Measurements from ENCODE around the gene PPP2R3A.

PPP2R3A gene

DNA sequence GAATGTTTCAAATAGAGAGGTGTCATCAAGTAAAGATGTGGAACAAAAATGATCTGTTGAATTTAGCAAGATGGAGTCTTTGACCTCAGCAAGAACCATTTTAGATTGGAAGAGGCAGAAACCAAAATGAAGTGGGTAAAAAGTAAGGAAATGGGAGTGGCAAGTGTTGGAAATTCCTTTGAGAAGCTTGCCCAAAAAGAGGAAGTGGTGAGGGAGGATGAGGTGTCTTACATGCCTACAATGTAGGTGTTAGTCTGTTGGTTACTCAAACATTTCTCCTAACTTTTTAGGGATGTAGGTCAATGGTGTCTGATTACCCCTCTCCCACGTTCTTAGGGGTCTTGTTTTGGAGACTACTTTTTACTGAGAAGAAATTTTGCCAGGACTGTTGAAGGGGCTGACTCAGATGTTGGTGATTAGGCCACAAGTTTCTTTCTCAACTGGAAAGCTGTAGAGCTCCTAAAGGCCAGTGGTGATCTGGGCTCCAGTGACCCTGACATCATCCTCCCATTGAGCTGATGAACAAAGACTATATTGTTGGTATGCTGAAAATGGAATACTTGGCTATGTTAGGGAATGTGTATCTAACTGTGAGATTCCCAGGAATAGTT, 5.1 kb downstream of the PPP2R3A start:
- DNase-seq, result no peak

DNA sequence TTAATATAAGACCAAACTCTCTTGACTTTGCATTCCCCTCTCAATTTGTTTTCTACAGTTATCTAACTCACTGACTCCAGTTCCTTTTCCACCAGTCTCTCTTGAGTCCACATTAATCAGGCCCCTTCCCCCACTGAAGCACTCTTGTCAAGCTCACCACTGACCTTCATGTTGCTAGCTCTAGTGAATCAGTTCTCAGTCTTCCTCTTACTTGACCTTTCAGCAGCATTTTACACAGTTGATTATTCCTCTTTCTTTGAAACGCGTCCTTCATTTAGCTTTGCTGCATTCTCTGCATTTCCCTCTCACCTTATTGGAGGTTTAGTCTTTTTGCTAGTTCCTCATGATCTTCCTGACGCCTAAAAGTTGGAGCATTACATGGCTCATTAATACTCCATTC, 8.3 kb downstream of the PPP2R3A start:
- DNase-seq, result no peak

DNA sequence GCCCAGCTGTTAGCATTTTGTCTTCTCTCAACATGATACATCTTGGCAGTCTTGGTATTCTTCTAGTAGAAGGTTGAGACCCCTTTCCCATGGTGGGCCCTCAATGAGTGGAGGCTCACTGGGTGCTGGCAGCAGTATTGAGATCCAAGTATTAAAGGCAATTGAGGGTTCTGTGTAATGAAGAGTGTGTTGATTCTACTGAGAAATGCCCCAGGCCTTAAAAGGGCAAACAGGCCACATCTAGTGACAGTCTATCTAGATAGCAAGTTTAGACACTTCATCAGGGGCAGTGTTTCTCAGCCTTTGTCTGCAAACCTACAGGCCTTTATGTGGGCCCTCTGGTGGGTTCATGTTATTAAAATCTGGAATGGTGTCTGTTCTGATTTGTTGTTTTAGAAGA, 9.5 kb downstream of the PPP2R3A start:
- peak; percentile 57 for DNase-seq

- DNase-seq, result no peak
These were observed 10.0 kb downstream of the PPP2R3A start for GRCh38 chr3:135975536-135975935.

DNA sequence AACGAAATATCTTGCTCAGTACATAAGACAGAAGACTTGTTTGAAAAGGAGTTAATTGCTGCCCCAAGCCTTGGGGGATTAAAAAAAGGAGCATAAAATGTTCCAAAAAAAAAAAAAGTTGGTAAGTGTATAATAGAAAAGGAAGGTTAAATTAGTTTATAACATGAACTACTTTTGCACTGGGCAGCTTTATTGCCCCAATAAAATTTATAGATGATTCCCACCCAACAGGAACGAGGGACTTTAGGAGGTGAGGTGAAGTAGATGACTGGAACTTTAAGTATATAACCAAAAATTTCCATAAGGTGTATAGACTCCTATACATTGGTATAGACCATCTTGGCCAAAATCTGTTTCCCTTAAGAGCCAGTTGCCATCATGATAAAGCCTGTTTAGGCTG, 14.8 kb downstream of the PPP2R3A start:
- no peak for DNase-seq

DNA sequence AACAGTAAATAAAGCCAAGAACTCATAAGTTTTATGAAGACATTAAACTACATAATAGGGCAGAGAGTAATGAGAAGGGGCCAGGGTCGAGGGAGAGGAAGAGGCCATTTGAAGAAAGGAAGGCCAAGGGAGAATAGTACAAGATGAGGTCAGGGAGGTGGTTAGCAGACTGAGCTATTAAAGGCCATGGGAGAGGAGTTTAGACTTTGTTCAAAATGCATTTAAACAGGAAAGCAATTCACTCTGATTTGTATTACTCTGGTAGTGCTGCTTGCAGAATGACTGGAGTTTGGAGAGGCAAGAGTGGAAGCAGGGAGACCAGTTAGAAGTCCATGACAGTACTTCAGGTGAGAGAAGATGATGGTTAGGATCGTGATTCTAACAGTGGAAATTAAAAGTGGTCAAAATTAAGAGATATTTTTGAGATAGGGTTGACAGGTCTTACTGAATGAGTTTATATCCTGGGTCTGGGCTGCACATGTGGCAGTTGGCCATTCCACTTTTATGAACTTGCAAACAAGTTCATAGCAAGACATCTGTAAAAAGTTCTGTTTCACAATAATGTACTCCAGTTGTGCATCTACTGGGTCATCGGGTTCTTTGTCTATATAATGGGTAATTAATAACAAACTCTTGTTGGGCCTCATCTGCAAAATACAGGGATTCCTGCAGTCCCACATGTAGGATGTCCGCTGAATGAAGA, 16.3 kb downstream of the PPP2R3A start:
- DNase-seq, result no peak

DNA sequence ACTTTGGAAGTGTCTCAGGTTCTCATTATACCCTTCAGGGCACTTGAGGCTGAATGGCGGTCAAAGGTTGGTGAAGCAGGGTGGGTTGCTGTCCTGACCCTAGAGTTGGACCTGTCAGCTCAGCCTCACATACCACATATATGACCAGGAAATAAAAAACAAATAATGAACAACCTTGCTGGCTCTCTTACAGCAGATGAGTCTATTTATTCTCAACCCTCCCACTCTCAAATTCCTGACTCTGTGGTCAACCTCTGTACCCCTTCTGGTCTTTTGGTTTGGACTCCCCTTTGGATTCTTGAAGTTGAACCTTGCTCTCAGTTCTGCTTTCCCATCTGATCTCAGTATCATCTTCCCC, 16.9 kb downstream of the PPP2R3A start:
- DNase-seq, result no peak

DNA sequence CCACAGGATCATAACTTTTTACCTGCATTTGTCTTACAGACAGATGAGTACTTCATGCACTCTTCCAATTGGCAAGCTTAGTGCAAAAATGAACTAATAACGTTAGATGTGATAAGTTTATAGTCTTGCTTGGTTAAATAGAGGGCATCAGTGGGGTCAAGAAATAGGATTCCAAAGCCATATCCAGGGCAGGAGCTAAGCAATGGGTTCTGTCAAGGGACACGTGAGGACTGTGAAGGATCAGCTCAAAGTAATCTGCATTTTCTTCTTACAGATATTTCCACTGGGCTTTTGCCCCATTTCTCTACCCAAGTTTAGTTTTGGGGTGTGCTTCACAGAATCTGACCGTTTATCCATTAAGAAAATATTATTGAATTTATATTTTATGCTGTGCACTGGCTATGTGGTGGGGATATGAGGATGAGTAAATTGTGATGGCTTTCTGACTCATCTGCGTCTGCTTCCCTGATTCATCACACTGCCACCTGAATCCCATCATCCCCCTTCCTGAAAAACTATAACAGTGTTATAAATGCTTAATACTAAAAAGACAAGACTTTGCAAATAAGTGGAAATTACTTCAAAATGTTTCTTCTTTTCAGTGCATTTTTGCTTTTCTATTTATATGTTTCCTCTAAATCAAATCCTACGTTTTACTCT, 17.5 kb downstream of the PPP2R3A start:
- DNase-seq, result no peak

- DNase-seq, result no peak
These were observed 22.1 kb downstream of the PPP2R3A start for GRCh38 chr3:135987661-135988060.

- DNase-seq, result no peak
These were observed 23.7 kb downstream of the PPP2R3A start for GRCh38 chr3:135989242-135989641.

GRCh38 chr3:135990903-135991302, 25.4 kb downstream of the PPP2R3A start:
- DNase-seq, result no peak

DNA sequence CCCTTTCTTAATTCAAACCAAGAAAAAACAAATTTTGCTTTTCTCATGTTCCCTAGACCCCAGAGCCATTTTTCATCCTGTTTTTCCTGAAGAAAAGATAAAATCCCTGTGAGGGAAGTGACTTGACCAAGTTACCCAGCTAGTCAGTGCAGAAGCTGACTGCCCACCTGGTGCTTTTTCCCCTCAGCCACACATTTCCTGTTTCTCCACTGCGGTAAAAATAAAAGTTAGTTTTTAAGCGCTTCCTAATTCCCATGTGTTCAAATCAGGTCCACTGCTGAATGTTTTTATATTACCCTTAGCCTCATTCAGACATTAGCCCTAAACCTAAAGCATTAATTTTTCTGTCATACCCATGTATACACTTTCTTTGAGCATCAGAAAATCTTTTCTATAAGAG, 26.1 kb downstream of the PPP2R3A start:
- no peak for DNase-seq

- no peak for DNase-seq
These were observed 26.5 kb downstream of the PPP2R3A start for GRCh38 chr3:135992072-135992471.

- DNase-seq, result peak; percentile 71
These were observed 29.3 kb downstream of the PPP2R3A start for GRCh38 chr3:135994708-135995337.

- no peak for DNase-seq
These were observed 30.2 kb downstream of the PPP2R3A start for GRCh38 chr3:135995766-135996165.

DNA sequence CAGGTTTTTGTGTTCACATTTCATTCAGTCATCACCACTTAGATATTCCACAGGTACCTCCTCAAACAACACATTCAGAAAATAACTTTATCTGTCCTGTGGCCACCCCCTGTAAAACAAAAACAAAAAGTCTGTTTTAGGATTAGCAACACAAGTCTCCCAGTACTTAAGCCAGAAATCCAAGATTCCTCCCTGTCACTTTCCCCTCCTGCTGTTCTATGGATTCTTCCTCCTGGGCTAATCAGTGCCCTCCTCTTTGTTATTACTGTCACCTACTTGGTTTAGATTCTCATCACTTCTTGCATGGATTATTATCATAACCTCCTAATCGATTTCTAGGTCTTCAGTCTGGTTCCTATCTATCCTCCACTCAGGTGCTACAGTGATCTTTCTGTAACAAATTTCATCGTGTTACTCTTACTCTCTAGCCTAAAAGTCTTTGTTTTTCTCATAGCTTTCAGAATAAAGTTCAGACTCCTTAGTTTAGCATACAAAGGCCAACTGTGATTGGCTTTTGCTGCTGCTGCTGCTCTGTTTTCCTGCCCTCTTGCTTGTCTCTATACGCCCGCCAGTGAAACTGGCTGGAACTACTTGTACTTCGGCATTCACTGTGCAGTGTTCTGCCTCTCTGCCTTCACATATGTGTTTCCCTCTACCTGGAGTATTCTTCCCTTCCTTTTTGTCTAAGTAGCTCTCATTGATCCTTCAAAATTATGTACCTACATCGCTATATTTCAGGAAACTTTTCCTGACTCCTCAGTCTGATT, 32.2 kb downstream of the PPP2R3A start:
- no peak for DNase-seq

- DNase-seq, result no peak
These were observed 42.7 kb downstream of the PPP2R3A start for GRCh38 chr3:136008221-136008620.

DNA sequence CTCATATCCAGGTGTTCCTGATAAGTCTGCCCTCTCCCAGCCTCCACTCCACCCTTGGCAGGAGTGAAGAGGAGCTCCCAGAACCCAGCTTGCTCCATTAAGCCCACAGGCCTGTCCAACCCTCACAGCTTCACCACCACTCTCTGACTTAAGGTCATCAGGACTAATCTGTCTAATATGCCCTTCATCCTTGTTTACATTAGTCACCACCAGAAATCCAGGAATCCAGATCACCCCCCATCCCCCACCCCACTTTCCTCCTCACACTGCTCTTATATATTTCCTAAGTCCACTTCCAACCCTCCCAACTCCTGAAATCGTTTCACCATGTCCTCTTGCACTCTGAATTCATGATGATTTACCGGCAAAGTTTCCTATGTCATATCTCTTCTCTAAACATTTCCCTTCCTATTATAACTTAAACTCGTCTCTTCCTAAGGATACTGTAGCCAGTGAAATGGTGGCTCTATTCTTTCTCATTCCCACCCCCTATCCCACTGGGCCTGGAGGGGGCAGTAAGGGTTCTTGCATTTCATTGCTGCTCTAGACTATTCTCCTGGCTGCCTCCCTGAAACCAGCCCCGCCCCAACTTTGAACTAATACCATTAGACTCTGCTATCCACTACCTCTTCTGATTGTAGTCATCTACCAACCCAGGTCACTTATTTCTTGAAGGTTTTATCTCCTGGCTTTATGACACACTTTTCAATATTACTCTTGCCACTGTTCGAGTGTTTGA, 43.4 kb downstream of the PPP2R3A start:
- DNase-seq, result no peak

GRCh38 chr3:136018876-136019275, 53.3 kb downstream of the PPP2R3A start:
- no peak for DNase-seq

DNA sequence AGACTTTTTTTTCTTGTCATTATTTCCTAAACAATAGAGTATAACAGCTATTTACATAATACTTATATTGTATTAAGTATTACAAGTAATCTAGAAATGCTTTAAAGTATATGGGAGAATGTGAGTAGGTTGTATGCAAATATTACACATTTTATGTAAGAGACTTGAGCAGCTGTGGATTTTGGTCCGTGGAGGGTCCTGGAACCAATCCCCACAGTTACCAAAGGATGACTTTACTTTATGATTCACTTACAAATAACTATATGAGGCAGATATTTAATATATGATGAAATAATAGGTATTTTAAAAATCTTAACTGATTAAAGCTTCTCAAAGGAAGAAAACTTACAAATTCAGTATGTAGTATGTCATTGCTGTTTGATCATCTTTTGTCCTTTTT, 56.3 kb downstream of the PPP2R3A start:
- no peak for DNase-seq

DNA sequence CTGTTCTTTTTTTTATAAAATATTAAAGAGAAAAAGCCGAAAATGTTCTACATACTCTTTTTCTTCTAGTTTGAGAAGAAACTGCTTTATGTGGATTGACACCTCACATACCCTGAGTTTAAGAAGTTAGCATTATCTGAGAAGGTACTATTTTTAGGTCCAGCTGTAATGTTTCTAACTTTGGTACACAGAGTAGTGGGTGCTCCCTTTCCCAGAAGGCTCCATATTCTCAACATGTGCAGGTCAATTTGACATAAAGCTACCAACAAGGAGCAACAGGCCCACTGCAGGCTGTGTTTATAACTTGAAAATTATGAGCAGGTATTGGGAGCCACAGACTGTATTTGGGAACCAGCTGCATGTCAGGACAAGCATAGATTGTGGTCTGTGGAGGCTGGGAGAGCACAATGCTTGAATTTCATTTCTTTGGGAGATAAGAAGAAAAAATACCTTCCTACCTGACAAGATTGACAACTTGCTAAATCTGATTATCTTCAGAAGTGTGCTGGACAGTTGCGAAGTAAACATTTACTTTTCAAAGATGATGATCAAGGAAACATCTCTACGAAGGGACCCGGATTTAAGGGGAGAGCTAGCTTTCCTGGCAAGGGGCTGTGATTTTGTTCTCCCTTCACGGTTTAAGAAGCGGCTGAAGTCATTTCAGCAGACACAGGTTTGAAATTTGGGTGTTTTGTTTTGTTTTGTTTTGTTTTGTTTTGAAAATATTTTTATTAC, 57.2 kb downstream of the PPP2R3A start:
- DNase-seq, result no peak

Data from islet precursor cell (in vitro differentiated cells).